ENCODE data around the gene ENTPD5.

ENTPD5 gene

DNA sequence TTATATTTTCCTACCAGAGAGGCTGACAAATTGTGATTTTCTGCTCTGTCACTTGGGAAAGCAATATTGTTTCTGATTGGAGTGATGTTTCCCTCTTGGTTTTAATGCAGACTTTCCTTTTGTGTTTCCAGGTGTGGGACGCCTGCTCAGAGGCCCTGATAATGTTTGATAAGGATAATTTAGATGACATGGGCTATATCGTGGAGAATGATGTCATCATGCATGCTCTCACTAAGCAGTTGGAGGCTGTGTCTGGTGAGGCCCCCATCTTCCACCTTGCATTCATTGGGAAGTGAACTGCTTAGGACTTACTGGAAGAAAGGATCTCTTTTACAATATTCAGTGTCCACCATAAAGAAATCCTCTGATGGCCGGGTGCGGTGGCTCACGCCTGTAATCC, 63.4 kb downstream of the ENTPD5 start (continued):
- TF ChIP-seq, protein P1, sequence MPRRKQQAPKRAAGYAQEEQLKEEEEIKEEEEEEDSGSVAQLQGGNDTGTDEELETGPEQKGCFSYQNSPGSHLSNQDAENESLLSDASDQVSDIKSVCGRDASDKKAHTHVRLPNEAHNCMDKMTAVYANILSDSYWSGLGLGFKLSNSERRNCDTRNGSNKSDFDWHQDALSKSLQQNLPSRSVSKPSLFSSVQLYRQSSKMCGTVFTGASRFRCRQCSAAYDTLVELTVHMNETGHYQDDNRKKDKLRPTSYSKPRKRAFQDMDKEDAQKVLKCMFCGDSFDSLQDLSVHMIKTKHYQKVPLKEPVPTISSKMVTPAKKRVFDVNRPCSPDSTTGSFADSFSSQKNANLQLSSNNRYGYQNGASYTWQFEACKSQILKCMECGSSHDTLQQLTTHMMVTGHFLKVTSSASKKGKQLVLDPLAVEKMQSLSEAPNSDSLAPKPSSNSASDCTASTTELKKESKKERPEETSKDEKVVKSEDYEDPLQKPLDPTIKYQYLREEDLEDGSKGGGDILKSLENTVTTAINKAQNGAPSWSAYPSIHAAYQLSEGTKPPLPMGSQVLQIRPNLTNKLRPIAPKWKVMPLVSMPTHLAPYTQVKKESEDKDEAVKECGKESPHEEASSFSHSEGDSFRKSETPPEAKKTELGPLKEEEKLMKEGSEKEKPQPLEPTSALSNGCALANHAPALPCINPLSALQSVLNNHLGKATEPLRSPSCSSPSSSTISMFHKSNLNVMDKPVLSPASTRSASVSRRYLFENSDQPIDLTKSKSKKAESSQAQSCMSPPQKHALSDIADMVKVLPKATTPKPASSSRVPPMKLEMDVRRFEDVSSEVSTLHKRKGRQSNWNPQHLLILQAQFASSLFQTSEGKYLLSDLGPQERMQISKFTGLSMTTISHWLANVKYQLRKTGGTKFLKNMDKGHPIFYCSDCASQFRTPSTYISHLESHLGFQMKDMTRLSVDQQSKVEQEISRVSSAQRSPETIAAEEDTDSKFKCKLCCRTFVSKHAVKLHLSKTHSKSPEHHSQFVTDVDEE (CRISPR knock-in tag; IDR thresholded peaks at IDR 0.05): no peak
- no peak for TF ChIP-seq ZNF565 (CRISPR knock-in tag; conservative IDR thresholded peaks at IDR 0.05; ENCODE audit: low read depth)
- no peak for TF ChIP-seq ESRRG (CRISPR knock-in tag; IDR thresholded peaks at IDR 0.05)
- TF ChIP-seq, protein P2, sequence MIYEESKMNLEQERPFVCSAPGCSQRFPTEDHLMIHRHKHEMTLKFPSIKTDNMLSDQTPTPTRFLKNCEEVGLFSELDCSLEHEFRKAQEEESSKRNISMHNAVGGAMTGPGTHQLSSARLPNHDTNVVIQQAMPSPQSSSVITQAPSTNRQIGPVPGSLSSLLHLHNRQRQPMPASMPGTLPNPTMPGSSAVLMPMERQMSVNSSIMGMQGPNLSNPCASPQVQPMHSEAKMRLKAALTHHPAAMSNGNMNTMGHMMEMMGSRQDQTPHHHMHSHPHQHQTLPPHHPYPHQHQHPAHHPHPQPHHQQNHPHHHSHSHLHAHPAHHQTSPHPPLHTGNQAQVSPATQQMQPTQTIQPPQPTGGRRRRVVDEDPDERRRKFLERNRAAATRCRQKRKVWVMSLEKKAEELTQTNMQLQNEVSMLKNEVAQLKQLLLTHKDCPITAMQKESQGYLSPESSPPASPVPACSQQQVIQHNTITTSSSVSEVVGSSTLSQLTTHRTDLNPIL (CRISPR knock-in tag; IDR thresholded peaks at IDR 0.05; ENCODE audit: low read depth): no peak
- no peak for TF ChIP-seq ZNF70 (CRISPR knock-in tag; IDR thresholded peaks at IDR 0.05)
- TF ChIP-seq PPARA (CRISPR knock-in tag; IDR thresholded peaks at IDR 0.05; ENCODE audit: borderline replicate concordance): no peak
- no peak for TF ChIP-seq ARNTL (CRISPR knock-in tag; IDR thresholded peaks at IDR 0.05; ENCODE audit: borderline replicate concordance, low read depth)

DNA sequence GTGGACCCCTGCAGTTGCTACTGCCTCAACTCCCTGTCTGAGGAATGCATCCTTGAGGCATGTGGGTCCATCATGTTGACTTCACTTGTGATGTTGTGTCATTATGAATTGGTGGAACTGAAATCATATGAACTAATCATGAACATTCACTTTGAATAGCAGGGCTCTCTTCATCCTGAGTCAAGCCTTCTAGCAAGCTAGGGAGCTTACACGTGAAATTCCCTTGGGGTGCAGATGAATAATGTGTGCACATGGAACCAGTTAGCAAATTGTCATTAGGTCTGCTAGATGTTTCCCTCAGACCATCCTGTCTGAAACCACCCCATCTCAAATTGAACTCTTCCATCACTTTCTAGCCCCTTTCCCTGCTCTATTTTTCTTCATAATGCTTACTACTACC, 65.4 kb downstream of the ENTPD5 start:
- TF ChIP-seq ZFP3 (CRISPR knock-in tag; IDR thresholded peaks at IDR 0.05) (no peak), BACH2 (CRISPR knock-in tag; IDR thresholded peaks at IDR 0.05; ENCODE audit: borderline replicate concordance) (no peak), ZFP30 (CRISPR knock-in tag; IDR thresholded peaks at IDR 0.05) (no peak), ZNF565 (CRISPR knock-in tag; conservative IDR thresholded peaks at IDR 0.05; ENCODE audit: low read depth) (no peak), ISL1 (CRISPR knock-in tag; IDR thresholded peaks at IDR 0.05) (no peak), OSR1 (CRISPR knock-in tag; IDR thresholded peaks at IDR 0.05) (no peak), ESRRG (CRISPR knock-in tag; IDR thresholded peaks at IDR 0.05) (no peak), ZNF70 (CRISPR knock-in tag; IDR thresholded peaks at IDR 0.05) (no peak), PPARA (CRISPR knock-in tag; IDR thresholded peaks at IDR 0.05; ENCODE audit: borderline replicate concordance) (no peak), GLIS3 (CRISPR knock-in tag; IDR thresholded peaks at IDR 0.05) (no peak), ARNTL (CRISPR knock-in tag; IDR thresholded peaks at IDR 0.05; ENCODE audit: borderline replicate concordance, low read depth) (no peak), ZC3H10 (CRISPR knock-in tag; IDR thresholded peaks at IDR 0.05) (no peak), SNAI2 (CRISPR knock-in tag; IDR thresholded peaks at IDR 0.05) (no peak), TCF4 (CRISPR knock-in tag; IDR thresholded peaks at IDR 0.05; ENCODE audit: borderline replicate concordance) (no peak), TOX (CRISPR knock-in tag; IDR thresholded peaks at IDR 0.05; ENCODE audit: borderline replicate concordance) (no peak)
- TF ChIP-seq, protein P3, sequence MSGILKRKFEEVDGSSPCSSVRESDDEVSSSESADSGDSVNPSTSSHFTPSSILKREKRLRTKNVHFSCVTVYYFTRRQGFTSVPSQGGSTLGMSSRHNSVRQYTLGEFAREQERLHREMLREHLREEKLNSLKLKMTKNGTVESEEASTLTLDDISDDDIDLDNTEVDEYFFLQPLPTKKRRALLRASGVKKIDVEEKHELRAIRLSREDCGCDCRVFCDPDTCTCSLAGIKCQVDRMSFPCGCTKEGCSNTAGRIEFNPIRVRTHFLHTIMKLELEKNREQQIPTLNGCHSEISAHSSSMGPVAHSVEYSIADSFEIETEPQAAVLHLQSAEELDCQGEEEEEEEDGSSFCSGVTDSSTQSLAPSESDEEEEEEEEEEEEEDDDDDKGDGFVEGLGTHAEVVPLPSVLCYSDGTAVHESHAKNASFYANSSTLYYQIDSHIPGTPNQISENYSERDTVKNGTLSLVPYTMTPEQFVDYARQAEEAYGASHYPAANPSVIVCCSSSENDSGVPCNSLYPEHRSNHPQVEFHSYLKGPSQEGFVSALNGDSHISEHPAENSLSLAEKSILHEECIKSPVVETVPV (CRISPR knock-in tag; IDR thresholded peaks at IDR 0.05): no peak
- TF ChIP-seq, protein P4, sequence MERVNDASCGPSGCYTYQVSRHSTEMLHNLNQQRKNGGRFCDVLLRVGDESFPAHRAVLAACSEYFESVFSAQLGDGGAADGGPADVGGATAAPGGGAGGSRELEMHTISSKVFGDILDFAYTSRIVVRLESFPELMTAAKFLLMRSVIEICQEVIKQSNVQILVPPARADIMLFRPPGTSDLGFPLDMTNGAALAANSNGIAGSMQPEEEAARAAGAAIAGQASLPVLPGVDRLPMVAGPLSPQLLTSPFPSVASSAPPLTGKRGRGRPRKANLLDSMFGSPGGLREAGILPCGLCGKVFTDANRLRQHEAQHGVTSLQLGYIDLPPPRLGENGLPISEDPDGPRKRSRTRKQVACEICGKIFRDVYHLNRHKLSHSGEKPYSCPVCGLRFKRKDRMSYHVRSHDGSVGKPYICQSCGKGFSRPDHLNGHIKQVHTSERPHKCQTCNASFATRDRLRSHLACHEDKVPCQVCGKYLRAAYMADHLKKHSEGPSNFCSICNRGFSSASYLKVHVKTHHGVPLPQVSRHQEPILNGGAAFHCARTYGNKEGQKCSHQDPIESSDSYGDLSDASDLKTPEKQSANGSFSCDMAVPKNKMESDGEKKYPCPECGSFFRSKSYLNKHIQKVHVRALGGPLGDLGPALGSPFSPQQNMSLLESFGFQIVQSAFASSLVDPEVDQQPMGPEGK (CRISPR knock-in tag; IDR thresholded peaks at IDR 0.05; ENCODE audit: borderline replicate concordance): no peak
- TF ChIP-seq, protein P5, sequence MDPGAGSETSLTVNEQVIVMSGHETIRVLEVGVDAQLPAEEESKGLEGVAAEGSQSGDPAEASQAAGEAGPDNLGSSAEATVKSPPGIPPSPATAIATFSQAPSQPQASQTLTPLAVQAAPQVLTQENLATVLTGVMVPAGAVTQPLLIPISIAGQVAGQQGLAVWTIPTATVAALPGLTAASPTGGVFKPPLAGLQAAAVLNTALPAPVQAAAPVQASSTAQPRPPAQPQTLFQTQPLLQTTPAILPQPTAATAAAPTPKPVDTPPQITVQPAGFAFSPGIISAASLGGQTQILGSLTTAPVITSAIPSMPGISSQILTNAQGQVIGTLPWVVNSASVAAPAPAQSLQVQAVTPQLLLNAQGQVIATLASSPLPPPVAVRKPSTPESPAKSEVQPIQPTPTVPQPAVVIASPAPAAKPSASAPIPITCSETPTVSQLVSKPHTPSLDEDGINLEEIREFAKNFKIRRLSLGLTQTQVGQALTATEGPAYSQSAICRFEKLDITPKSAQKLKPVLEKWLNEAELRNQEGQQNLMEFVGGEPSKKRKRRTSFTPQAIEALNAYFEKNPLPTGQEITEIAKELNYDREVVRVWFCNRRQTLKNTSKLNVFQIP (CRISPR knock-in tag; IDR thresholded peaks at IDR 0.05; ENCODE audit: borderline replicate concordance, low read depth): no peak
- no peak for ATAC-seq

Measured in SK-N-SH treated with all-trans-retinoic acid at 6 μM for 48 hours (cell line).